ENCODE measurements around the gene COL4A5. TPM values are rescaled to one million over a fixed set of nuclear protein-coding genes. Genes with fewer than 3 reads are reported as not detected.

Gene COL4A5
- total RNA-seq, 1 donor from 2014 or later = 26.6 TPM

GRCh38 chrX:108702530-108702929 lies 262.9 kb downstream of the COL4A5 start:
- Histone ChIP-seq H3K4me1 (no peaks in the 10 kb centered on the region), H3K36me3 (no peaks in the 10 kb centered on the region), H3K4me3 (no peak overlapping the region), H3K27me3 (no peaks in the 10 kb centered on the region), H3K9me3 (no peaks in the 10 kb centered on the region), H3K27ac (no peak overlapping the region)
- intact Hi-C loops (cut with DNase I) = no loop called here
- no peak for TF ChIP-seq CTCF (IDR thresholded peaks at IDR 0.05)
- DNase-seq (no peak), ATAC-seq (no peak)

GRCh38 chrX:108704839-108705238 lies 265.2 kb downstream of the COL4A5 start:
- H3K4me1 ChIP-seq = no peaks in the 10 kb centered on the region
- H3K4me3 ChIP-seq = no peak overlapping the region
- no peak overlapping the region for H3K27ac ChIP-seq
- H3K27me3 ChIP-seq = no peaks in the 10 kb centered on the region
- DNase-seq (no peak), ATAC-seq (no peak)
- no peaks in the 10 kb centered on the region for H3K9me3 ChIP-seq
- TF ChIP-seq CTCF (IDR thresholded peaks at IDR 0.05) = no peak
- H3K36me3 ChIP-seq = no peaks in the 10 kb centered on the region
- intact Hi-C loops (cut with DNase I) = no loop called here

GRCh38 chrX:108712886-108713285 lies 273.2 kb downstream of the COL4A5 start:
- no peak for TF ChIP-seq CTCF (IDR thresholded peaks at IDR 0.05)
- Histone ChIP-seq H3K27ac (no peak overlapping the region), H3K9me3 (no peaks in the 10 kb centered on the region), H3K27me3 (no peaks in the 10 kb centered on the region), H3K4me1 (no peaks in the 10 kb centered on the region), H3K4me3 (no peak overlapping the region), H3K36me3 (no peaks in the 10 kb centered on the region)
- intact Hi-C loops (cut with DNase I) = no loop called here
- ATAC-seq (no peak), DNase-seq (no peak)

GRCh38 chrX:108722561-108722960 lies 282.9 kb downstream of the COL4A5 start:
- Histone ChIP-seq H3K27ac (no peak overlapping the region), H3K36me3 (no peaks in the 10 kb centered on the region), H3K4me1 (no peaks in the 10 kb centered on the region), H3K27me3 (no peaks in the 10 kb centered on the region), H3K9me3 (no peaks in the 10 kb centered on the region), H3K4me3 (no peak overlapping the region)
- TF ChIP-seq CTCF (IDR thresholded peaks at IDR 0.05) = no peak
- ATAC-seq = no peak
- intact Hi-C loops (cut with DNase I) = no loop called here
- DNase-seq = no peak

GRCh38 chrX:108726748-108727147 lies 287.1 kb downstream of the COL4A5 start:
- intact Hi-C loops (cut with DNase I) = no loop called here
- no peak for TF ChIP-seq CTCF (IDR thresholded peaks at IDR 0.05)
- ATAC-seq = no peak
- DNase-seq = no peak
- no peak overlapping the region for H3K4me3 ChIP-seq
- no peak overlapping the region for H3K27ac ChIP-seq
- H3K36me3 ChIP-seq = no peaks in the 10 kb centered on the region
- H3K9me3 ChIP-seq = no peaks in the 10 kb centered on the region
- H3K27me3 ChIP-seq = no peaks in the 10 kb centered on the region
- H3K4me1 ChIP-seq = no peaks in the 10 kb centered on the region

GRCh38 chrX:108731153-108731552 lies 291.5 kb downstream of the COL4A5 start:
- intact Hi-C loops (cut with DNase I) = no loop called here
- TF ChIP-seq CTCF (IDR thresholded peaks at IDR 0.05) = no peak
- Histone ChIP-seq H3K27ac (no peak overlapping the region), H3K9me3 (no peaks in the 10 kb centered on the region), H3K4me1 (no peaks in the 10 kb centered on the region), H3K27me3 (peaks cover 18% of the 10 kb centered on the region), H3K4me3 (no peak overlapping the region), H3K36me3 (no peaks in the 10 kb centered on the region)
- DNase-seq (no peak), ATAC-seq (no peak)
